Thoracic aorta (tissue), 2 donors: ENCODE data around the gene MDGA2. TPM values are rescaled to one million over a fixed set of nuclear protein-coding genes. Genes with fewer than 3 reads are reported as not detected.

ENCODE experiments used
- ATAC-seq: fragments of 150-250 bp; one replicate; pipeline ENCODE4 v1.8.0; 2017; ENCODE audit warnings: low read depth; ENCODE audit not compliant: insufficient number of reproducible peaks, low FRiP score
- DNase-seq: peaks from one replicate; pipeline ENCODE4 v3.0.0-alpha.2; 2020; ENCODE audit warnings: low spot score
- H3K27ac ChIP-seq, 2 donors: fragments of 200-600 bp; sonication (generic); 1 replicate in 1 of 2; 2 replicates in 1 of 2; pipeline ENCODE4 v1.5.1; 2016; ENCODE audit warnings: mild to moderate bottlenecking in 2 of 2, moderate library complexity in 2 of 2
- H3K27me3 ChIP-seq: fragments of 200-600 bp; sonication (generic); replicated peaks from 2 replicates; pipeline ENCODE4 v1.6.0; 2016; ENCODE audit warnings: mild to moderate bottlenecking; ENCODE audit not compliant: insufficient read depth
- H3K36me3 ChIP-seq: fragments of 200-600 bp; sonication (generic); one replicate; pipeline ENCODE4 v1.5.1; 2016
- H3K4me1 ChIP-seq, 2 donors: fragments of 200-600 bp; sonication (generic); 1 replicate in 1 of 2; 2 replicates in 1 of 2; pipeline versions ENCODE4 v1.5.1 to v1.6.0; 2016; ENCODE audit warnings: low read depth in 2 of 2, mild to moderate bottlenecking in 1 of 2; ENCODE audit not compliant: control insufficient read depth in 1 of 2
- H3K4me3 ChIP-seq: fragments of 200-600 bp; sonication (generic); 2 replicates; pipeline ENCODE4 v1.5.1; 2016; ENCODE audit warnings: mild to moderate bottlenecking
- H3K9me3 ChIP-seq: fragments of 200-600 bp; sonication (generic); 2 replicates; pipeline ENCODE4 v1.5.1; 2016
- CTCF ChIP-seq: fragments of 200-600 bp; sonication (generic); IDR thresholded peaks from one replicate; pipeline ENCODE4 v1.5.1; 2019; ENCODE audit warnings: antibody characterized with exemption
- total RNA-seq, 2 donors: library from RNA; depleted of rRNA; stranded (reverse); fragments of >200 nt; gene quantifications; one replicate each; pipeline versions ENCODE4 v1.1.0 to v1.2.3, GENCODE V29; 2016

The MDGA2 gene
- total RNA-seq, 2 donors from 2014 or later: not detected

- ATAC-seq: no peak
- no peaks in the 10 kb centered on the region for H3K9me3 ChIP-seq
- H3K27ac ChIP-seq: no peak overlapping the region
- H3K36me3 ChIP-seq: no peaks in the 10 kb centered on the region
- no peak for DNase-seq
- H3K27me3 ChIP-seq: no peaks in the 10 kb centered on the region
- peaks cover 0 to 11% of the 10 kb centered on the region in 2 donors for H3K4me1 ChIP-seq
- no peak for TF ChIP-seq CTCF
- peak overlapping the region; percentile 47 for H3K4me3 ChIP-seq
Measured at GRCh38 chr14:47674543-47675465, 601 bp downstream of the MDGA2 start.

- no peak for DNase-seq
- H3K4me3 ChIP-seq: peak overlapping the region; percentile 47
- no peaks in the 10 kb centered on the region for H3K27me3 ChIP-seq
Measured at GRCh38 chr14:47674148-47674542, 1.3 kb downstream of the MDGA2 start.

GRCh38 chr14:47665337-47666134, 9.9 kb downstream of the MDGA2 start:
- H3K4me1 ChIP-seq: no peaks in the 10 kb centered on the region
- no peaks in the 10 kb centered on the region for H3K27me3 ChIP-seq
- TF ChIP-seq CTCF: no peak
- no peaks in the 10 kb centered on the region for H3K9me3 ChIP-seq
- no peaks in the 10 kb centered on the region for H3K36me3 ChIP-seq
- no peak overlapping the region for H3K27ac ChIP-seq
- ATAC-seq (no peak), DNase-seq (no peak)
- no peak overlapping the region for H3K4me3 ChIP-seq

More at GRCh38 chr14:47674148-47674542, 1.3 kb downstream of the MDGA2 start:
- Histone ChIP-seq H3K9me3 (no peaks in the 10 kb centered on the region), H3K4me1 (peaks cover 0 to 11% of the 10 kb centered on the region in 2 donors), H3K36me3 (no peaks in the 10 kb centered on the region), H3K27ac (no peak overlapping the region)
- TF ChIP-seq CTCF: no peak
- no peak for ATAC-seq

GRCh38 chr14:47662466-47662865, 12.9 kb downstream of the MDGA2 start:
- H3K27me3 ChIP-seq: no peaks in the 10 kb centered on the region
- ATAC-seq (no peak), DNase-seq (no peak)
- H3K4me1 ChIP-seq: no peaks in the 10 kb centered on the region
- H3K4me3 ChIP-seq: no peak overlapping the region
- no peaks in the 10 kb centered on the region for H3K9me3 ChIP-seq
- no peak for TF ChIP-seq CTCF
- no peak overlapping the region for H3K27ac ChIP-seq
- H3K36me3 ChIP-seq: no peaks in the 10 kb centered on the region

- no peaks in the 10 kb centered on the region for H3K9me3 ChIP-seq
- no peaks in the 10 kb centered on the region for H3K4me1 ChIP-seq
- ATAC-seq (no peak), DNase-seq (no peak)
- TF ChIP-seq CTCF: no peak
- no peak overlapping the region for H3K27ac ChIP-seq
- H3K4me3 ChIP-seq: no peak overlapping the region
- H3K36me3 ChIP-seq: no peaks in the 10 kb centered on the region
- no peaks in the 10 kb centered on the region for H3K27me3 ChIP-seq
Measured at GRCh38 chr14:47660158-47660557, 15.2 kb downstream of the MDGA2 start.
